Pulmonary artery endothelial cell (primary cell): Measurements from ENCODE around the gene PLEKHD1. TPM values are rescaled to one million over a fixed set of nuclear protein-coding genes. Genes with fewer than 3 reads are reported as not detected.

Experiments
- DNase-seq: peaks from one replicate; pipeline ENCODE4 v3.0.0-alpha.2; 2011; ENCODE audit warnings: low read depth, low spot score
- total RNA-seq: library from RNA; depleted of rRNA; stranded (reverse); fragments of >200 nt; gene quantifications from 2 replicates; pipeline ENCODE4 v1.2.3, GENCODE V29; 2014

The PLEKHD1 gene
- total RNA-seq, 1 donor from 2014 or later = under 0.01 TPM

GRCh38 chr14:69518289-69519101, 34.0 kb downstream of the PLEKHD1 start:
- no peak for DNase-seq

- no peak for DNase-seq
These were observed 34.9 kb downstream of the PLEKHD1 start for GRCh38 chr14:69519204-69520100.

- DNase-seq = no peak
These were observed 37.5 kb downstream of the PLEKHD1 start for GRCh38 chr14:69522026-69522425.

GRCh38 chr14:69525896-69526295, 41.4 kb downstream of the PLEKHD1 start:
- DNase-seq = no peak

GRCh38 chr14:69527635-69528034, 43.1 kb downstream of the PLEKHD1 start:
- DNase-seq = no peak

GRCh38 chr14:69528143-69528542, 43.6 kb downstream of the PLEKHD1 start:
- DNase-seq = no peak

- no peak for DNase-seq
These were observed 44.4 kb downstream of the PLEKHD1 start for GRCh38 chr14:69528930-69529329.

GRCh38 chr14:69529563-69529962, 45.0 kb downstream of the PLEKHD1 start:
- no peak for DNase-seq

GRCh38 chr14:69530095-69530494, 45.6 kb downstream of the PLEKHD1 start:
- DNase-seq = no peak

- no peak for DNase-seq
These were observed 46.6 kb downstream of the PLEKHD1 start for GRCh38 chr14:69531135-69531534.

GRCh38 chr14:69532561-69533340, 48.2 kb downstream of the PLEKHD1 start:
- DNase-seq = no peak

GRCh38 chr14:69535230-69535848, 50.8 kb downstream of the PLEKHD1 start:
- no peak for DNase-seq

- no peak for DNase-seq
These were observed 52.4 kb downstream of the PLEKHD1 start for GRCh38 chr14:69536971-69537370.

- DNase-seq = no peak
These were observed 53.4 kb downstream of the PLEKHD1 start for GRCh38 chr14:69537900-69538299.

GRCh38 chr14:69538766-69539165, 54.2 kb downstream of the PLEKHD1 start:
- DNase-seq = no peak

GRCh38 chr14:69539631-69540410, 55.3 kb downstream of the PLEKHD1 start:
- no peak for DNase-seq

GRCh38 chr14:69540654-69541335, 56.3 kb downstream of the PLEKHD1 start:
- DNase-seq = no peak

- DNase-seq = no peak
These were observed 57.8 kb downstream of the PLEKHD1 start for GRCh38 chr14:69542311-69542710.

GRCh38 chr14:69543341-69544115, 59.0 kb downstream of the PLEKHD1 start:
- peak; percentile 7 for DNase-seq
